K562 (cell line): Measurements from ENCODE around the gene RFT1. TPM values are rescaled to one million over a fixed set of nuclear protein-coding genes. Genes with fewer than 3 reads are reported as not detected.

Experiments used
- AFF1 ChIP-seq, 2 experiments: fragments of 450-650 bp; IDR thresholded peaks; 2 replicates each; pipeline ENCODE4 v1.6.1; 2018; ENCODE audit warnings: mild to moderate bottlenecking in 2 of 2, low read depth in 1 of 2; ENCODE audit not compliant: partially characterized antibody in 2 of 2
- BHLHE40 ChIP-seq: IDR thresholded peaks from 2 replicates; pipeline ENCODE4 v1.6.1; 2011; ENCODE audit warnings: low read length, improper control_type of control experiment
- FOSL1 ChIP-seq: fragments of 200-800 bp; sonication (Bioruptor generic); conservative IDR thresholded peaks from 2 replicates; pipeline ENCODE4 v1.6.1; 2016; ENCODE audit warnings: missing genetic modification characterization, missing compliant biosample characterization
- GTF2E2 ChIP-seq: fragments of 200-800 bp; sonication (Bioruptor generic); IDR thresholded peaks from 2 replicates; pipeline ENCODE4 v1.6.1; 2016; ENCODE audit warnings: missing genetic modification characterization, missing compliant biosample characterization
- HMGN3 ChIP-seq: IDR thresholded peaks from 2 replicates; pipeline ENCODE4 v1.6.1; 2011; ENCODE audit warnings: borderline replicate concordance, low read depth, mild to moderate bottlenecking, mixed read lengths, low read length; ENCODE audit not compliant: insufficient read length; ENCODE audit errors: extremely low read depth
- MGA ChIP-seq: fragments of 450-650 bp; IDR thresholded peaks from 2 replicates; pipeline ENCODE4 v1.6.1; 2016; ENCODE audit warnings: mild to moderate bottlenecking, moderate library complexity
- POLR3A ChIP-seq: IDR thresholded peaks from 2 replicates; pipeline ENCODE4 v1.6.1; 2011; ENCODE audit warnings: borderline replicate concordance, mild to moderate bottlenecking, moderate library complexity; ENCODE audit not compliant: insufficient read length, insufficient read depth; ENCODE audit errors: extremely low read depth
- SAFB ChIP-seq: fragments of 200-400 bp; formaldehyde crosslinking; IDR thresholded peaks from 2 replicates; pipeline ENCODE4 v1.6.1; 2017; ENCODE audit warnings: low read depth, low read length, borderline replicate concordance
- SIN3B ChIP-seq: fragments of 450-650 bp; IDR thresholded peaks from 2 replicates; pipeline ENCODE4 v1.6.1; 2017; ENCODE audit warnings: low read depth, mild to moderate bottlenecking, moderate library complexity
- ZBTB12 ChIP-seq: fragments of 250-450 bp; sonication (Bioruptor Pico); IDR thresholded peaks from 2 replicates; pipeline ENCODE4 v1.4.0; 2020
- ZNF79 ChIP-seq: fragments of 250-450 bp; sonication (Bioruptor Pico); IDR thresholded peaks from 2 replicates; pipeline ENCODE4 v1.4.0; 2020; ENCODE audit warnings: low read depth, mild to moderate bottlenecking, moderate library complexity
- polyA plus RNA-seq, 8 experiments: library from polyadenylated mRNA; depleted of rRNA in 4 of 8; stranded (reverse) in 5 of 8; unstranded in 3 of 8; fragments of >200 nt; fragmentation: Nextera tagmentation in 2 of 8; fragmentation: Illumina TruSeq in 1 of 8; extraction: Ambion mirVana in 2 of 8; extraction: Trizol in 1 of 8; gene quantifications; 2 replicates each; pipeline versions ENCODE4 v1.2.1 to v1.2.3, GENCODE V29; 2011 to 2014; ENCODE audit warnings: inconsistent platforms in 1 of 8, missing spikeins in 1 of 8
- total RNA-seq, 7 experiments: library from RNA; depleted of rRNA in 6 of 7; stranded (reverse); fragments of >200 nt in 6 of 7; fragmentation: Illumina TruSeq in 2 of 7; extraction: Trizol in 2 of 7; gene quantifications; 2 replicates each; pipeline versions ENCODE4 v1.2.1 to v1.2.3, GENCODE V29; 2011 to 2021; ENCODE audit warnings: low replicate concordance in 1 of 7

The RFT1 gene
- total and polyA plus RNA-seq, 9 of the 15 experiments (the other 6 are each of a cell fraction or from before 2014, with no cell fraction given), result 4.4 to 23.8 (median 8.9) TPM

GRCh38 chr3:53097887-53098286, 32.3 kb downstream of the RFT1 start (continued):
- TF ChIP-seq MGA, result no peak
- no peak for TF ChIP-seq GTF2E2 (tag)
- TF ChIP-seq SIN3B, result no peak
- TF ChIP-seq POLR3A, result no peak
- TF ChIP-seq BHLHE40, result no peak
- TF ChIP-seq ZBTB12 (CRISPR knock-in tag), result no peak
- TF ChIP-seq FOSL1 (tag), result no peak
- no peak for TF ChIP-seq HMGN3
- TF ChIP-seq SAFB, result no peak
- TF ChIP-seq AFF1 (IDR thresholded peaks at IDR 0.05; ENCODE audit: low read depth in 1 of 2, partially characterized antibody in 2 of 2), result no peak
- TF ChIP-seq ZNF79 (CRISPR knock-in tag), result no peak
